Panc1 (cell line): ENCODE data around the gene RSPH3. TPM values are rescaled to one million over a fixed set of nuclear protein-coding genes. Genes with fewer than 3 reads are reported as not detected.

Experiments
- ATAC-seq: fragments of 200-7000 bp; cut with Tn5 transposase; 2 replicates; pipeline ENCODE4 v1.9.1; 2020; ENCODE audit warnings: mild to moderate bottlenecking, moderate library complexity
- BruUV-seq: library from RNA; stranded (reverse); fragments of 400-500 nt; replicated peaks from 2 replicates; lab custom pipeline; 2021; lab: Mats Ljungman, UMichigan
- CTCF ChIA-PET: fragments of 300-600 bp; sonication (Branson Sonifier 250); formaldehyde crosslinking; loops from one replicate; lab custom pipeline; 2022; ENCODE audit warnings: antibody characterized with exemption; lab: Charles Lee
- POLR2A ChIA-PET: fragments of 300-600 bp; sonication (Branson Sonifier 250); formaldehyde crosslinking; loops from one replicate; lab custom pipeline; 2022; ENCODE audit warnings: antibody characterized with exemption; lab: Charles Lee
- DNase-seq: peaks from one replicate; pipeline ENCODE4 v3.0.0-alpha.2; 2010; ENCODE audit warnings: low read depth, low spot score
- H3K27ac ChIP-seq: 2 replicates; pipeline ENCODE4 v1.5.1; 2011; ENCODE audit warnings: mild to moderate bottlenecking, low read length, inconsistent platforms
- H3K27me3 ChIP-seq: fragments of 200-500 bp; sonication (Bioruptor generic); 2 replicates; pipeline ENCODE4 v1.6.0; 2014; ENCODE audit warnings: low read length, inconsistent platforms; ENCODE audit not compliant: control insufficient read depth, insufficient read depth
- H3K36me3 ChIP-seq: fragments of 200-500 bp; sonication (Bioruptor generic); 2 replicates; pipeline ENCODE4 v1.5.1; 2014; ENCODE audit warnings: inconsistent platforms, mild to moderate bottlenecking, low read length, moderate library complexity; ENCODE audit not compliant: control insufficient read depth, insufficient read depth
- H3K4me1 ChIP-seq: 2 replicates; pipeline ENCODE4 v1.5.1; 2011; ENCODE audit warnings: inconsistent platforms, mild to moderate bottlenecking, low read length, moderate library complexity; ENCODE audit not compliant: control insufficient read depth, insufficient read depth
- H3K4me3 ChIP-seq, 2 experiments: 2 replicates each; pipeline ENCODE4 v1.5.1; 2011 to 2012; ENCODE audit warnings: low read depth in 2 of 2, low read length in 2 of 2, mild to moderate bottlenecking in 2 of 2, inconsistent platforms in 1 of 2, moderate library complexity in 1 of 2
- H3K9me3 ChIP-seq: fragments of 200-500 bp; sonication (Bioruptor generic); 2 replicates; pipeline ENCODE4 v1.5.1; 2014; ENCODE audit warnings: low read depth, mild to moderate bottlenecking, inconsistent platforms, low read length, moderate library complexity; ENCODE audit not compliant: control insufficient read depth, insufficient read depth
- CTCF ChIP-seq: fragments of 450-650 bp; IDR thresholded peaks from 2 replicates; pipeline ENCODE4 v1.5.1; 2017; ENCODE audit warnings: mild to moderate bottlenecking
- POLR2AphosphoS5 ChIP-seq: IDR thresholded peaks from 2 replicates; pipeline ENCODE4 v1.6.1; 2012; ENCODE audit warnings: mild to moderate bottlenecking, low read depth, low read length, moderate library complexity
- REST ChIP-seq, 2 experiments: IDR thresholded peaks; 2 replicates each; pipeline ENCODE4 v1.6.1; 2011 to 2012; ENCODE audit warnings: low read depth in 2 of 2, control low read depth in 1 of 2, low read length in 1 of 2, mild to moderate bottlenecking in 1 of 2, moderate library complexity in 1 of 2; ENCODE audit not compliant: insufficient read depth in 1 of 2
- SIN3A ChIP-seq: IDR thresholded peaks from 2 replicates; pipeline ENCODE4 v1.6.1; 2012; ENCODE audit warnings: low read depth, mild to moderate bottlenecking, low read length, moderate library complexity, borderline replicate concordance; ENCODE audit not compliant: insufficient read depth
- TCF7L2 ChIP-seq: IDR thresholded peaks from 2 replicates; pipeline ENCODE4 v1.6.1; 2011; ENCODE audit warnings: mild to moderate bottlenecking, low read depth, low read length, inconsistent platforms
- in situ Hi-C: cut with HindIII; loops from 2 replicates; pipeline ENCODE4 v1.10.0; 2016; ENCODE audit warnings: low sequenced_read_pairs, low pct_unique_long_range_greater_than_20kb
- intact Hi-C: fragments of 100-400 bp; cut with micrococcal nuclease; formaldehyde crosslinking; loops from one replicate; pipeline ENCODE4 v1.10.0; 2022; ENCODE audit not compliant: unreplicated experiment
- total RNA-seq: library from RNA; stranded (reverse); gene quantifications from one replicate; pipeline ENCODE4 v1.2.1, GENCODE V29; 2021; ENCODE audit not compliant: unreplicated experiment

RSPH3 gene
- total RNA-seq, 1 experiment from 2014 or later = 8.1 TPM

- intact Hi-C loops (no loop called here), in situ Hi-C loops (no loop called here)
- TF ChIP-seq POLR2AphosphoS5 (no peak), CTCF (no peak), REST (IDR thresholded peaks at IDR 0.05; ENCODE audit: insufficient read depth in 1 of 2, low read depth in 2 of 2, low read length in 1 of 2) (no peak), SIN3A (no peak), TCF7L2 (no peak)
- BruUV-seq = no TSS peak
- no peaks in the 10 kb centered on the region for H3K9me3 ChIP-seq
- ChIA-PET POLR2A (no interaction called here), CTCF (no interaction called here)
- no peak for DNase-seq
- ATAC-seq = no peak
- no peak overlapping the region for H3K4me3 ChIP-seq
- H3K27me3 ChIP-seq = no peaks in the 10 kb centered on the region
- H3K36me3 ChIP-seq = no peaks in the 10 kb centered on the region
- H3K4me1 ChIP-seq = no peaks in the 10 kb centered on the region
- H3K27ac ChIP-seq = no peak overlapping the region
These were observed 20.0 kb upstream of the RSPH3 start for GRCh38 chr6:159020011-159020410.

- no peaks in the 10 kb centered on the region for H3K36me3 ChIP-seq
- ChIA-PET POLR2A (no interaction called here), CTCF (no interaction called here)
- no peak for DNase-seq
- H3K27me3 ChIP-seq = no peaks in the 10 kb centered on the region
- ATAC-seq = no peak
- H3K4me1 ChIP-seq = no peaks in the 10 kb centered on the region
- H3K9me3 ChIP-seq = no peaks in the 10 kb centered on the region
- H3K4me3 ChIP-seq = no peak overlapping the region
- intact Hi-C loops = no loop called here
- no peak overlapping the region for H3K27ac ChIP-seq
- in situ Hi-C loops = no loop called here
- TF ChIP-seq CTCF = no peak
- no peak for TF ChIP-seq POLR2AphosphoS5
- TF ChIP-seq TCF7L2 = no peak
- TF ChIP-seq REST (IDR thresholded peaks at IDR 0.05; ENCODE audit: insufficient read depth in 1 of 2, low read depth in 2 of 2, low read length in 1 of 2) = no peak
- no peak for TF ChIP-seq SIN3A
- BruUV-seq = no TSS peak
These were observed 18.0 kb upstream of the RSPH3 start for GRCh38 chr6:159017757-159018559.
